BJ (cell line): ENCODE data around the gene ROR2. TPM values are rescaled to one million over a fixed set of nuclear protein-coding genes. Genes with fewer than 3 reads are reported as not detected.
A peak's percentile ranks its signal among the peaks of the same experiment; 100 is the strongest.

ENCODE experiments used
- CTCF ChIA-PET: fragments of 350-600 bp; formaldehyde crosslinking; extraction: SDS; loops from one replicate; lab custom pipeline; 2021; ENCODE audit warnings: antibody characterized with exemption, inconsistent platforms; lab: Yijun Ruan, JAX
- POLR2A ChIA-PET: fragments of 300-600 bp; sonication (Branson Sonifier 250); formaldehyde crosslinking; extraction: SDS; loops from one replicate; lab custom pipeline; 2021; ENCODE audit warnings: antibody characterized with exemption; lab: Charles Lee
- DNase-seq: peaks from one replicate; pipeline ENCODE4 v3.0.0-alpha.2; 2011; ENCODE audit warnings: low read depth
- H3K27me3 ChIP-seq: 2 replicates; pipeline ENCODE4 v1.6.0; 2011; ENCODE audit warnings: low read length; ENCODE audit not compliant: control insufficient read depth, insufficient read depth
- H3K36me3 ChIP-seq: 2 replicates; pipeline ENCODE4 v1.5.1; 2011; ENCODE audit warnings: low read length; ENCODE audit not compliant: control insufficient read depth, insufficient read depth
- H3K4me3 ChIP-seq: 2 replicates; pipeline ENCODE4 v1.5.1; 2011; ENCODE audit warnings: low read depth, mild to moderate bottlenecking, control low read depth, low read length
- CTCF ChIP-seq: IDR thresholded peaks from 2 replicates; pipeline ENCODE4 v1.5.1; 2011; ENCODE audit warnings: low read depth, mild to moderate bottlenecking, control low read depth, inconsistent platforms, low read length, moderate library complexity; ENCODE audit not compliant: insufficient read depth
- polyA plus RNA-seq: library from polyadenylated mRNA; depleted of rRNA; stranded (reverse); fragments of >200 nt; gene quantifications from 2 replicates; pipeline ENCODE4 v1.2.3, GENCODE V29; 2011

ROR2 gene
- polyA plus RNA-seq, 1 experiment: 1.1 TPM

GRCh38 chr9:91744114-91744513 is 205.9 kb downstream of the ROR2 start:
- POLR2A ChIA-PET: no interaction called here
- H3K36me3 ChIP-seq: no peaks in the 10 kb centered on the region
- no peak for DNase-seq
- H3K27me3 ChIP-seq: no peaks in the 10 kb centered on the region
- CTCF ChIA-PET: interaction anchor here (1.0 kb wide), 1 partner anchor 220 kb away, joined by 5 read pairs; no protein-coding TSS in a partner anchor
- H3K4me3 ChIP-seq: no peak overlapping the region
- no peak for TF ChIP-seq CTCF

GRCh38 chr9:91741522-91741921 is 208.5 kb downstream of the ROR2 start:
- ChIA-PET CTCF (interaction anchor here (0.8 to 1.9 kb wide), 7 partner anchors 12 to 214 kb away, joined by 3 to 7 read pairs (median 3); no protein-coding TSS in a partner anchor), POLR2A (no interaction called here)
- TF ChIP-seq CTCF: no peak
- DNase-seq: no peak
- Histone ChIP-seq H3K36me3 (peaks cover 2% of the 10 kb centered on the region; the same call in 1 of the 2 replicates), H3K27me3 (no peaks in the 10 kb centered on the region), H3K4me3 (no peak overlapping the region)

- CTCF ChIA-PET: interaction anchor here (0.8 to 1.9 kb wide), 6 partner anchors 11 to 826 kb away, joined by 3 to 7 read pairs (median 4); no protein-coding TSS in a partner anchor
Observed at GRCh38 chr9:91740701-91741100, 209.3 kb downstream of the ROR2 start.

GRCh38 chr9:91736898-91737601 is 213.0 kb downstream of the ROR2 start:
- TF ChIP-seq CTCF: no peak
- ChIA-PET POLR2A (no interaction called here), CTCF (interaction anchor here (0.6 to 1.7 kb wide), 3 partner anchors 9 to 484 kb away, joined by 3 to 5 read pairs (median 4); no protein-coding TSS in a partner anchor)

More at GRCh38 chr9:91740701-91741100, 209.3 kb downstream of the ROR2 start:
- DNase-seq: no peak
- Histone ChIP-seq H3K4me3 (no peak overlapping the region), H3K36me3 (peaks cover 2% of the 10 kb centered on the region; the same call in 1 of the 2 replicates), H3K27me3 (peaks cover 3% of the 10 kb centered on the region; the same call in 1 of the 2 replicates)
- TF ChIP-seq CTCF: peak; percentile 34
- POLR2A ChIA-PET: no interaction called here

GRCh38 chr9:91736311-91736710 is 213.7 kb downstream of the ROR2 start:
- Histone ChIP-seq H3K4me3 (no peak overlapping the region), H3K36me3 (peaks cover 2% of the 10 kb centered on the region; the same call in 1 of the 2 replicates), H3K27me3 (peaks cover 3% of the 10 kb centered on the region; the same call in 1 of the 2 replicates)
- ChIA-PET CTCF (interaction anchor here (1.1 to 3.2 kb wide), 4 partner anchors 9 to 214 kb away, joined by 3 to 19 read pairs (median 4); partner anchors contain the start of gene ROR2), POLR2A (no interaction called here)
- no peak for DNase-seq
- no peak for TF ChIP-seq CTCF

More at GRCh38 chr9:91736898-91737601, 213.0 kb downstream of the ROR2 start:
- no peak for DNase-seq
- Histone ChIP-seq H3K36me3 (peaks cover 2% of the 10 kb centered on the region; the same call in 1 of the 2 replicates), H3K4me3 (no peak overlapping the region), H3K27me3 (peaks cover 3% of the 10 kb centered on the region; the same call in 1 of the 2 replicates)
